ENCODE results near the gene ARHGAP4. TPM values are rescaled to one million over a fixed set of nuclear protein-coding genes. Genes with fewer than 3 reads are reported as not detected.

Gene ARHGAP4
- total RNA-seq, 3 donors from 2014 or later (not counting 1 experiment from before 2014, with no cell fraction given) = 352 to 398 (median 384) TPM

DNA sequence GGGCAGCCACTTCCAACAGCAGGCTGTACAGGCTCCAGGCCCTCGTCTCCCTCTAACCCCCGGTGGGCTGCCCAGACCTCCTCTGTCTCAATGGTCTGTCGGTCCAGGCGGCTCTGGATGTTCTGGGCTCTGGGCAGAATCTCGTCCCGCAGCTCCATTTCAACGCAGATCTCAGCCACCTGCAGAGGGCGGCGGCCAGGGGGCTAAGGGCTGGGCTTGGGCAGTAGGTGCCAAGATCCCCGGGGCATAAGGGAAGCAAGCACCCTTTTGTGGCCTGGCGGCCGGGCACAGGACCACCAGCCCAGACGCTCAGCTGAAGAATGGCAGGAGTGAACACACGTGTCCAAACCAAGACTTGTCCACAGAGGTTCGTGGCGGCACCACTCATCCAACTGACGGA is 12.4 kb downstream of the ARHGAP4 start:
- 95% methylated on average over 17 of the region's 17 CpGs for WGBS (ENCODE audit: insufficient coverage)
- Mint-ChIP-seq H3K27ac (no peak overlapping the region), H3K36me3 (no peaks in the 10 kb centered on the region), H3K27me3 (ENCODE audit: low read depth in 2 of 2) (no peaks in the 10 kb centered on the region), H3K9me3 (no peaks in the 10 kb centered on the region), H3K4me1 (peaks cover 5 to 6% of the 10 kb centered on the region in 2 donors), H3K4me3 (no peak overlapping the region)
- intact Hi-C loops (cut with micrococcal nuclease) = no loop called here
- Histone ChIP-seq H3K9me3 (ENCODE audit: control insufficient read depth, insufficient read depth, low read length) (no peaks in the 10 kb centered on the region), H3K27ac (ENCODE audit: low read length) (no peak overlapping the region), H3K4me1 (ENCODE audit: control insufficient read depth, insufficient read depth, low read length) (no peaks in the 10 kb centered on the region), H3K27me3 (ENCODE audit: control insufficient read depth, insufficient read depth, low read length) (no peaks in the 10 kb centered on the region), H3K4me3 (ENCODE audit: low read length) (no peak overlapping the region), H3K36me3 (ENCODE audit: control insufficient read depth, insufficient read depth, low read length) (peaks cover 55% of the 10 kb centered on the region)
- DNase-seq = no peak
- TF ChIP-seq, protein P1, sequence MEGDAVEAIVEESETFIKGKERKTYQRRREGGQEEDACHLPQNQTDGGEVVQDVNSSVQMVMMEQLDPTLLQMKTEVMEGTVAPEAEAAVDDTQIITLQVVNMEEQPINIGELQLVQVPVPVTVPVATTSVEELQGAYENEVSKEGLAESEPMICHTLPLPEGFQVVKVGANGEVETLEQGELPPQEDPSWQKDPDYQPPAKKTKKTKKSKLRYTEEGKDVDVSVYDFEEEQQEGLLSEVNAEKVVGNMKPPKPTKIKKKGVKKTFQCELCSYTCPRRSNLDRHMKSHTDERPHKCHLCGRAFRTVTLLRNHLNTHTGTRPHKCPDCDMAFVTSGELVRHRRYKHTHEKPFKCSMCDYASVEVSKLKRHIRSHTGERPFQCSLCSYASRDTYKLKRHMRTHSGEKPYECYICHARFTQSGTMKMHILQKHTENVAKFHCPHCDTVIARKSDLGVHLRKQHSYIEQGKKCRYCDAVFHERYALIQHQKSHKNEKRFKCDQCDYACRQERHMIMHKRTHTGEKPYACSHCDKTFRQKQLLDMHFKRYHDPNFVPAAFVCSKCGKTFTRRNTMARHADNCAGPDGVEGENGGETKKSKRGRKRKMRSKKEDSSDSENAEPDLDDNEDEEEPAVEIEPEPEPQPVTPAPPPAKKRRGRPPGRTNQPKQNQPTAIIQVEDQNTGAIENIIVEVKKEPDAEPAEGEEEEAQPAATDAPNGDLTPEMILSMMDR (IDR thresholded peaks at IDR 0.05) = no peak
- ATAC-seq = no peak

DNA sequence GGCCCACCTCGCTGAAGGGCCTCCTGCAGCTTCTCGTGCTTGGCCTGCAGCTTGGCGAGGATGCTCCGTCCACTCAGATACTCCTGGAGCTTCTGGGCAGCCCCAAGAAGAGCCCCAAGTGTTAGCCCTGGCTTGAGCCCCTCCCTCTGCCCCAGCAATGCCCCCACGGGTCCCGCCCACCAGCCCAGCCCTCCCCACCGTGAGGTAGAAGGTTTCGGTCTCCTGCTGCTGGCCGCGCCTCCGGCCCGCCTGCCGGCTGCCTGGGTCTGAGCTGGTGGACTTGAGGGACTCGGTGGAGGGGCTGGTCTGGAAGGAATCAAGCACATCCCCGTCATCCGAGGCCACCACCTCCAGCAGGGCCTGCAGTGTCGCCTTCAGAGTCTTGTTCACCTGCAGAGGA is 12.9 kb downstream of the ARHGAP4 start:
- H3K4me1 Mint-ChIP-seq = peaks cover 6 to 10% of the 10 kb centered on the region in 2 donors
- Histone ChIP-seq H3K4me1 (ENCODE audit: control insufficient read depth, insufficient read depth, low read length) (no peaks in the 10 kb centered on the region), H3K36me3 (ENCODE audit: control insufficient read depth, insufficient read depth, low read length) (peaks cover 52% of the 10 kb centered on the region), H3K9me3 (ENCODE audit: control insufficient read depth, insufficient read depth, low read length) (no peaks in the 10 kb centered on the region), H3K27me3 (ENCODE audit: control insufficient read depth, insufficient read depth, low read length) (no peaks in the 10 kb centered on the region), H3K27ac (ENCODE audit: low read length) (no peak overlapping the region), H3K4me3 (ENCODE audit: low read length) (no peak overlapping the region)
- ATAC-seq = no peak
- no peaks in the 10 kb centered on the region for H3K9me3 Mint-ChIP-seq
- H3K27me3 Mint-ChIP-seq (ENCODE audit: low read depth in 2 of 2) = no peaks in the 10 kb centered on the region
- intact Hi-C loops (cut with micrococcal nuclease) = no loop called here
- TF ChIP-seq, protein P1 (IDR thresholded peaks at IDR 0.05) = no peak
- H3K36me3 Mint-ChIP-seq = no peaks in the 10 kb centered on the region
- H3K4me3 Mint-ChIP-seq = no peak overlapping the region
- H3K27ac Mint-ChIP-seq = no peak overlapping the region
- DNase-seq = no peak
- 95% methylated on average over 16 of the region's 17 CpGs for WGBS (ENCODE audit: insufficient coverage)

DNA sequence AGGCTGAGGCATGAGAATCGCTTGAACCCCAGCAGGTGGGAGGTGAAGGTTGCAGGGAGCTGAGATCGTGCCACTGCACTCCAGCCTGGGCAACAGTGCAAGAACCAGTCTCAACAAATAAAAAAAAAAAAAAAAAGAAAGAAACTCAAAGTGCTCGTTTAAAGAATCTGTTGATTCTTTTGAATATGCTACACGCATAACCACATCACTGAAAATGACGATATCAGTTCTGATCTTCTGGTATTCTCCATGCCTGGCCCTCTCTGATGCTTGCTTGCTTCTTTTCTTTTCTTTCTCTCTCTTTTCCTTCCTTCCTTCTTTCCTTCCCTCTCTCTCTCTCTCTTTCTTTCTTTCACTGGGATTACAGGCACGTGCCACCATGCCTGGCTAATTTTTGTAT is 14.3 kb downstream of the ARHGAP4 start:
- WGBS (ENCODE audit: insufficient coverage) = 81% methylated on average over 3 of the region's 6 CpGs
- Histone ChIP-seq H3K4me3 (ENCODE audit: low read length) (no peak overlapping the region), H3K9me3 (ENCODE audit: control insufficient read depth, insufficient read depth, low read length) (no peaks in the 10 kb centered on the region), H3K27ac (ENCODE audit: low read length) (no peak overlapping the region), H3K4me1 (ENCODE audit: control insufficient read depth, insufficient read depth, low read length) (peaks cover 7% of the 10 kb centered on the region), H3K27me3 (ENCODE audit: control insufficient read depth, insufficient read depth, low read length) (no peaks in the 10 kb centered on the region), H3K36me3 (ENCODE audit: control insufficient read depth, insufficient read depth, low read length) (peaks cover 54% of the 10 kb centered on the region)
- no peak overlapping the region for H3K4me3 Mint-ChIP-seq
- H3K4me1 Mint-ChIP-seq = peaks cover 6 to 13% of the 10 kb centered on the region in 2 donors
- H3K27ac Mint-ChIP-seq = peak overlapping the region in 1 of 2 donors; percentile 36
- DNase-seq = peak in 1 of 2 donors; percentile 46
- intact Hi-C loops (cut with micrococcal nuclease) = no loop called here
- TF ChIP-seq, protein P1 (IDR thresholded peaks at IDR 0.05) = no peak
- H3K9me3 Mint-ChIP-seq = no peaks in the 10 kb centered on the region
- H3K36me3 Mint-ChIP-seq = no peaks in the 10 kb centered on the region
- no peaks in the 10 kb centered on the region for H3K27me3 Mint-ChIP-seq (ENCODE audit: low read depth in 2 of 2)
- ATAC-seq = no peak

DNA sequence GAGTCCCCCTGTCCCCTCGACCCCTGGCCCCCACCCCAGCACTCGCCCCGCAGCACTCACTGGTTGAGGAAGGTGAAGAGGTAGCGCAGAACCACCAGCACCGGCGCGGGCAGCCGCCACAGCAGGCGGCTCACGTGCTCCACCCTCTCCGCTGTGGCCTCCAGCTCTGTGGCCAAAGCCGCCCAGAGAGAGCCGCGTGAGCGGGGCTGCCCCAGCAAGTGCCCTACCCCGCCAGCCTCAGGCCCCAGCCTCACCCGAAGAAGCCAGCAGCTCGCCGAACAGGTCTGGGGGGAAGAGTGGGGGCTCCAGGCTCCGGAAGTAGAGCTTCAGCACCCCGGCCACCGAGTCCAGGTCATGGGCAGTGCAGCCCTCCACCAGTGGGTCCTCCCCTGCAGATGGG is 15.6 kb downstream of the ARHGAP4 start:
- peaks cover 14 to 22% of the 10 kb centered on the region in 2 donors for H3K4me1 Mint-ChIP-seq
- no peaks in the 10 kb centered on the region for H3K27me3 Mint-ChIP-seq (ENCODE audit: low read depth in 2 of 2)
- WGBS (ENCODE audit: insufficient coverage) = 97% methylated on average over 10 of the region's 22 CpGs
- H3K36me3 Mint-ChIP-seq = no peaks in the 10 kb centered on the region
- intact Hi-C loops (cut with micrococcal nuclease) = no loop called here
- Histone ChIP-seq H3K36me3 (ENCODE audit: control insufficient read depth, insufficient read depth, low read length) (peaks cover 51% of the 10 kb centered on the region), H3K27me3 (ENCODE audit: control insufficient read depth, insufficient read depth, low read length) (no peaks in the 10 kb centered on the region), H3K27ac (ENCODE audit: low read length) (no peak overlapping the region), H3K4me1 (ENCODE audit: control insufficient read depth, insufficient read depth, low read length) (peaks cover 20% of the 10 kb centered on the region), H3K9me3 (ENCODE audit: control insufficient read depth, insufficient read depth, low read length) (no peaks in the 10 kb centered on the region), H3K4me3 (ENCODE audit: low read length) (no peak overlapping the region)
- no peaks in the 10 kb centered on the region for H3K9me3 Mint-ChIP-seq
- H3K27ac Mint-ChIP-seq = no peak overlapping the region
- DNase-seq (no peak), ATAC-seq (no peak)
- no peak overlapping the region for H3K4me3 Mint-ChIP-seq
- TF ChIP-seq, protein P1 (IDR thresholded peaks at IDR 0.05) = no peak
